OCI-LY1 (cell line): ENCODE measurements around the gene ME3.

ENCODE experiments used
- CTCF ChIP-seq: fragments of 200-600 bp; sonication (generic), shearing (Covaris generic); IDR thresholded peaks from 2 replicates; pipeline ENCODE4 v1.5.1; 2017; ENCODE audit warnings: mild to moderate bottlenecking, antibody characterized with exemption, low read length, moderate library complexity, mixed read lengths
- EZH2 ChIP-seq: fragments of 200-600 bp; sonication (generic), shearing (Covaris generic); IDR thresholded peaks from 2 replicates; pipeline ENCODE4 v1.8.0; 2017; ENCODE audit warnings: borderline replicate concordance, mixed run types, mild to moderate bottlenecking, antibody characterized with exemption, low read length, moderate library complexity, mixed read lengths

- TF ChIP-seq EZH2: no peak
- no peak for TF ChIP-seq CTCF
Observed at GRCh38 chr11:86660088-86660487, 12.3 kb downstream of the ME3 start.
